GM08714 (cell line): ENCODE results near the gene GPR176.

Experiments
- H3K4me3 ChIP-seq: fragments of 200-500 bp; sonication (Bioruptor generic); 2 replicates; pipeline ENCODE4 v1.5.1; 2014; ENCODE audit warnings: mild to moderate bottlenecking, low read length, inconsistent platforms
- ZNF274 ChIP-seq: IDR thresholded peaks from 2 replicates; pipeline ENCODE4 v1.6.1; 2012; ENCODE audit warnings: mild to moderate bottlenecking, low read depth, low read length

GPR176 gene

GRCh38 chr15:39944726-39945125 lies 24.7 kb upstream of the GPR176 start:
- TF ChIP-seq ZNF274: no peak
- no peak overlapping the region for H3K4me3 ChIP-seq

- H3K4me3 ChIP-seq: no peak overlapping the region
- TF ChIP-seq ZNF274: no peak
Observed at GRCh38 chr15:39942753-39943150, 22.7 kb upstream of the GPR176 start.

GRCh38 chr15:39942101-39942752 lies 22.2 kb upstream of the GPR176 start:
- no peak overlapping the region for H3K4me3 ChIP-seq
- no peak for TF ChIP-seq ZNF274

GRCh38 chr15:39939487-39940452 lies 19.7 kb upstream of the GPR176 start:
- no peak for TF ChIP-seq ZNF274

GRCh38 chr15:39937696-39938095 lies 17.6 kb upstream of the GPR176 start:
- H3K4me3 ChIP-seq: no peak overlapping the region
- no peak for TF ChIP-seq ZNF274

More at GRCh38 chr15:39939487-39940452, 19.7 kb upstream of the GPR176 start:
- H3K4me3 ChIP-seq: no peak overlapping the region

- no peak overlapping the region for H3K4me3 ChIP-seq
- TF ChIP-seq ZNF274: no peak
Observed at GRCh38 chr15:39936681-39937080, 16.6 kb upstream of the GPR176 start.

GRCh38 chr15:39936187-39936586 lies 16.1 kb upstream of the GPR176 start:
- TF ChIP-seq ZNF274: no peak
- no peak overlapping the region for H3K4me3 ChIP-seq

- no peak overlapping the region; the same call in 1 of the 2 replicates for H3K4me3 ChIP-seq
- TF ChIP-seq ZNF274: no peak
Observed at GRCh38 chr15:39935241-39935640, 15.2 kb upstream of the GPR176 start.

GRCh38 chr15:39934397-39935071 lies 14.5 kb upstream of the GPR176 start:
- peak overlapping the region; percentile 92 for H3K4me3 ChIP-seq
- TF ChIP-seq ZNF274: no peak

GRCh38 chr15:39931615-39932014 lies 11.5 kb upstream of the GPR176 start:
- TF ChIP-seq ZNF274: no peak

GRCh38 chr15:39926526-39926925 lies 6.5 kb upstream of the GPR176 start:
- TF ChIP-seq ZNF274: no peak

More at GRCh38 chr15:39931615-39932014, 11.5 kb upstream of the GPR176 start:
- H3K4me3 ChIP-seq: no peak overlapping the region

GRCh38 chr15:39925112-39925842 lies 5.2 kb upstream of the GPR176 start:
- H3K4me3 ChIP-seq: no peak overlapping the region
- TF ChIP-seq ZNF274: no peak

More at GRCh38 chr15:39926526-39926925, 6.5 kb upstream of the GPR176 start:
- no peak overlapping the region for H3K4me3 ChIP-seq

- TF ChIP-seq ZNF274: no peak
- H3K4me3 ChIP-seq: no peak overlapping the region
Observed at GRCh38 chr15:39924437-39924836, 4.4 kb upstream of the GPR176 start.
